ENCODE data around the gene AGPS.
A peak's percentile ranks its signal among the peaks of the same experiment; 100 is the strongest.

Gene AGPS

GRCh38 chr2:177551989-177552421, 159.4 kb downstream of the AGPS start:
- DNase-seq (ENCODE audit: low spot score) = no peak

- peak; percentile 85 for DNase-seq (ENCODE audit: low spot score)
Measured at GRCh38 chr2:177552422-177553175, 160.0 kb downstream of the AGPS start.

GRCh38 chr2:177553176-177553884, 160.8 kb downstream of the AGPS start:
- peak; percentile 15 for DNase-seq (ENCODE audit: low spot score)

GRCh38 chr2:177554365-177554764, 161.8 kb downstream of the AGPS start:
- DNase-seq (ENCODE audit: low spot score) = no peak

DNA sequence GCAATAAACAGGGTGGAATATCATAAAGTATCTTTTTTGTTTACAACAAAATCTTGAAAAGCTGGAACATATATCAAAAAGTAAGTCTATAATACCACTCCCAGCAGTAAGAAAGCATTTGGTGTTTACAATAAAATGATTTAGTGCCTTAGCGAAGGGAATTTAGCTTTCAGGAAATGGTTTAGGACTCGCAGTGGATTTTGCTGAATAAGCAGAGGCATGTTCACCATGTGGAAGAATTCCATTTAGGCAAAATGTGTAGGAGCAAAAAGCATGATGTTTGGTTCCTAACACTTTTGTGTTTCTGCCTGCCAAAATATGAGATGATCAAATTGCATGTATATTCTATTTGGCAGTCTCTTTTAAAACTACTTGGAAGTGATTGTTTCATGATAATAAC, 163.6 kb downstream of the AGPS start:
- no peak for DNase-seq (ENCODE audit: low spot score)

DNA sequence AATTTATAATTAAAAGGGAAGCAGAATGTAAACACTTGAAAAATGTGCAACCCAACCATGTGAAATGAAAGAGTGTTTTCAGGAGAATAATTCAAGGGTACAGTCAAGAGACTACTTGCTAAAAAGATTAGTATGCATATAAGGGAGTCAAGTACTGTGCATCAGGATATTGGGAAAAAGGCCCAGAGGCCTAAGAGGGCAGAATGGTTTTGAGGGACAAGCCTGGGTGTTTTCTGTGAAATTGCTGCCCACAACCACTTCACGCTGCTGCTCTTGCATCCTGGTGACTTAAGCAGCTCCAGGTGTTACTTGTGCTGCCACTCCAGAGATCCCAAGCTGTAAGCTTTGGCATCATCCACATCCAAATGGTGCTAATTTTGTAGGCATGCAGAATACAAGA, 165.2 kb downstream of the AGPS start:
- no peak for DNase-seq (ENCODE audit: low spot score)

- DNase-seq (ENCODE audit: low spot score) = no peak
Measured at GRCh38 chr2:177559638-177560037, 167.1 kb downstream of the AGPS start.

DNA sequence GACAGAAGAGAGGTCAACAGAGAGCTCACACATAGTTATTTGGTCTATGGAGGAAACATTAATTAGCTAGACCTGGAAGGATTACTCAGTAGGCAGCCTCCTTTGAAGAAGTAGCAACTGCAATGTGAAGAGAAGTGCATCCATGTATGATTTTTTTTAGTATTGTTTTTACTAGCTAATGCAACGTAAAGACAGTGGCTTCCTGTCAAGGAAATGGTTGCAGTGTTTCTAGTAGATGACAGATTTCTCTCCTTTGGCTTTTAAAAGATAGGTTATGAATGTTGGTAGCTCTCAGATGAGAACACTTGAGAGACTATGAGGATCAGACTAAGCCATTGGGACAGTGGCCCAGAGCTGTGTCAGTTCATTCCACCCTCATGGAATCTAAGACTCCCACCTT, 175.8 kb downstream of the AGPS start:
- no peak for DNase-seq (ENCODE audit: low spot score)

- no peak for DNase-seq (ENCODE audit: low spot score)
Measured at GRCh38 chr2:177568893-177569292, 176.3 kb downstream of the AGPS start.

- no peak for DNase-seq (ENCODE audit: low spot score)
Measured at GRCh38 chr2:177572236-177572671, 179.7 kb downstream of the AGPS start.

GRCh38 chr2:177573120-177573519, 180.5 kb downstream of the AGPS start:
- no peak for DNase-seq (ENCODE audit: low spot score)

DNA sequence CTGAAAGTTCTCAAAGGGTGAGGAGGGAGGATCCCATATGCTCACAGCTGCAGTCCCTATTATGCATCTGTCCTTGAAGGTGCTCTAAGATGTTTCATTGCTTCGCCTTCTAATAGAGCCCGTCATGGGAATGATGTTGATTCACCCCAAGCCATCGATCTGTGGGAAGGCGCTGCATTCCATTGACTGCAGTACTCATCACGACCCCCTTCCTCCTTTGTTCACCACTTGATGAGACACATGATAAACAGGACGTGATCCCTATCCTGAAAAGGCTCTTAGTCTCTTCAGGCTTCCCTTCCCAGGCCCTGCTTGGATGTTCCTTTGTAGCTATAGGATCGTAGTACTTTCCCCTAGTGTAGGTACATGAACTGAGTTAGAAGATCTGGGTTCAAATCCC, 181.8 kb downstream of the AGPS start:
- no peak for DNase-seq (ENCODE audit: low spot score)

- no peak for DNase-seq (ENCODE audit: low spot score)
Measured at GRCh38 chr2:177575358-177575757, 182.8 kb downstream of the AGPS start.

DNA sequence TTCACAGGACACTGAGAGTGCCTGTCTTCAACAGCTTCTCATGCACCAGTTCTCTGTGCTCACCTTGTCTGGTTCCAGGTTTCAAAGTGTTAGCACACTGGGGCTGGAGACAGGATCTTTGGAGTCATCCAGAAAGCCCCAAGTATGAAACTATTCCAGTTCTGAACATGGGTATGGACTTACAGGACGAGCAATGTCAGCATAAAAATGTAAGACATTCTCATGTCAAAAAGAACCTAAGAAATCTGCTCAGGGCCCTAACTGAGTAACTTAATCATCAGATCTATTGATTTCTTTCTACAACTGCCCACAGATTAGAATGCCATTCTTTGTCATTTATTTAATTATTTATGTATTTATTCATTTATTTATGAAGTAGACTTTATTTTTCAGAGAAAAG, 184.5 kb downstream of the AGPS start:
- DNase-seq (ENCODE audit: low spot score) = no peak

- DNase-seq (ENCODE audit: low spot score) = no peak
Measured at GRCh38 chr2:177578454-177578853, 185.9 kb downstream of the AGPS start.

- DNase-seq (ENCODE audit: low spot score) = no peak
Measured at GRCh38 chr2:177579486-177580036, 187.0 kb downstream of the AGPS start.

DNA sequence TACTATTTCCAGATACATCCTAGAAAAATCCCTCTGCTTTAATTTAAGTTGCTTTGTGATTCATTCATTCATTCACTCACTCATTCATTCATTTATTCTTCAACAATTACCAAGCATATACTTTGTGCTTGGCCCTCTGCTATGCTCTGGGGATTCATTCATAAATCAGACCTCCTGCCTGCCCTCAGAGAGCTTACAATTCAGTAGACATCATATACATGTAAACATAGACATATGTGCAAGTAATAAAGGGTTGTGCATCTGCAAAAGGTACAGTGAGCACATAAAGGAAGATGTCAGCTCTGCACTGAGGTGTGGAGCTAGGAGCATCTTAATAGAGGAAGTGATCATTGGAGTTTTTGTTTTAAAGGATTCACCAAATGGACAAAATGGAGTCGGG, 189.4 kb downstream of the AGPS start:
- DNase-seq (ENCODE audit: low spot score) = no peak

DNA sequence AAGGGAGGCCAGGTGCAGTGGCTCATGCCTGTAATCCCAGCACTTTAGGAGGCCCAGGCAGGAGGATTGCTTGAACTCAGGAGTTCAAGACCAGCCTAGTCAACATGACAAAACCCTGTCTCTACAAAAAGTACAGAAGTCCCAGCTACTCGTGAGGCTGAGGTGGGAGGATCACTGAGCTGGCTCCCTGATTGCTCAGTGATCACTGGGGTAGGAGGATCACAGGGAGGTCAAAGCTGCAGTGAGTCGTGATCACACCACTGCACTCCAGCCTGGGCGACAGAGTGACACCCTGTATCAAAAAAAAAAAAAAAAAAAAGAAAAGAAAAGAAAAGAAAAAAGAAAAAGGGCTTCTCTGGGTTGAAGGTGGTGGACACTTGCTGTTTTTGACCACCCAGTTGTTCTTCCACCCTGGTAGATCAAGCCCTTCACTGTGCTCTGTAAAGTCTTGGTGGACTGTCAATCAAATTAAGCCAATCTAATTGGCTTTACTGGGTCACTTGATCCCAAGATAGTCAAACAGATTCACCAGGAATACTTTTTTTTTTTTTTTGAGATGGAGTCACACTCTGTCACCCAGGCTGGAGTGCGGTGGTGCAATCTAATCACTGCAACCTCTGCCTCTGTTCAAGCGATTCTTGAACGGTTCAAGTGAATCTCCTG, 191.6 kb downstream of the AGPS start:
- DNase-seq (ENCODE audit: low spot score) = no peak

GRCh38 chr2:177585234-177585863, 192.8 kb downstream of the AGPS start:
- no peak for DNase-seq (ENCODE audit: low spot score)

DNA sequence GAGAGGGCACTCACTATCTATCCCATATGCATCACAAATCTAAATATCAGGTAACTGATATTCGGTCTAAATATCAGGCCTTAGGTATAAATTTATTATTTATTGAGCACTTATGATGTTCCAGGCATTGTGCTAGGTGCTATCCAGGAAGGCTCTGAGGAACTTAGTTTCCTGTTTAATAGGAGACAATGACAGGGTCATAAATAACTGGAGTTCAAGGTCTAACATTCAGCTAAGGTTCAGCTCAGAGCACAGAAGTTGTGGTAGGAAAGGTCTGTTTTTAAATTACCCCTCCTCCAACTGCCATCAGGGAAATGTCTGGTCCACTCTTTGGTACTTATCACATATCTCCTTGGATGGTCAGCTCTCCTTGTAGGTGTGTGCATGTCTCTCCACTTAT, 193.6 kb downstream of the AGPS start:
- no peak for DNase-seq (ENCODE audit: low spot score)

DNA sequence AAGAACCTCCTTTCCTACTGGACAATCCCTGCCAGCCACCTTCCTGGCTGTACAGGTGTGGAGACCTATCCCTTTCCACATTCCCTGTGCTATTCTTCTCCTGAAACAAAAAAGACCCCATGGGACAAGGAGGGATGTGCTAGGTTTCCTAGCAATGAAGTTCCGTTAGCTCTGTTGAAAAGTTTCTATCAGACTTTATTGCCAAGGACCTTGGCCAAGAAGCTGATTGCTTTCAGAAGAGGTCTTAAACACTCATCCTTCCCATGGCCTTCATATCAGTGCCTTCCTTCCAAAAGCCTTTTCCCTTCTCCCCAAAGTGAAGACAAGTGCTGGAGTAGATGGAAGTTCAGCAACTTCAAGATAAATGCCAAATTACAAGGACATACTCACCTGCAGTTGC, 194.8 kb downstream of the AGPS start:
- no peak for DNase-seq (ENCODE audit: low spot score)

DNA sequence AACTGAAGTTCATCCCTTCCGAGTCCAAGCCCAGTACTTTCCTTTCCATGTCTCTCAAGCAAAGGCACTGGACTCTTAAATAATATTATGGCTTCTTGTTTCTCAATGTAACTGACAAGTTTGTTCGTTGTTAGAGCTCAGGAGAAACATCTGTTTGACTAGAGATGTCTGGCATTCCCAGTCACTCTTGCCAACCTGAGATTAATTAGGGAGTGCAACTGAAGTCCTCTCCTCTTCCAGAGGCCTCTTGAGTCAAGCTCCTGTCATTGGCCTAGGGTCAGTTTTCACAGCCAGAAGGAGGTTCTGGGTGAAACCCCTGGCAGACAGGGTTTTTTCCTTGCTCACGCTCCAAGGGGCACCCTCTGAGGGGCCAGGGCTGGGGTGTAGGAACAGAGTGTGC, 196.1 kb downstream of the AGPS start:
- DNase-seq (ENCODE audit: low spot score) = no peak
